ENCODE measurements around the gene ISM2.

ISM2 gene

DNA sequence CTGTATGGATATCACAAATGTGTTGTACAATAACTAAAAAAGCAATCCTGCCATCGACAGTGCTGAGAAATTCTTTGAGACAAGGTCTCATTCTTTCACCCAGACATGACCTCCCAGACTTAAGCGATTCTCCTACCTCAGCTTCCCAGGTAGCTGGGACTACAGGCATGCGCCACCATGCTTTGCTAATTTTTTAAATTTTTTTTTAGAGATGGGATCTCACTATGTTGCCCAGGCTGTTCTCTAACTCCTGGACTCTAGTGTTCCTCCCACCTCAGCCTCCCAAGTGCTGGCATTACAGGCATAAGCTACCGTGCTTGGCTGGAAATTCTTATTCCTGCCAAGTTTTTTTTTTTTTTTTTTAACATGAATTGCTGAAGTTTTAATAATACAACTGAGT, 58.8 kb downstream of the ISM2 start:
- TF ChIP-seq, protein P1, sequence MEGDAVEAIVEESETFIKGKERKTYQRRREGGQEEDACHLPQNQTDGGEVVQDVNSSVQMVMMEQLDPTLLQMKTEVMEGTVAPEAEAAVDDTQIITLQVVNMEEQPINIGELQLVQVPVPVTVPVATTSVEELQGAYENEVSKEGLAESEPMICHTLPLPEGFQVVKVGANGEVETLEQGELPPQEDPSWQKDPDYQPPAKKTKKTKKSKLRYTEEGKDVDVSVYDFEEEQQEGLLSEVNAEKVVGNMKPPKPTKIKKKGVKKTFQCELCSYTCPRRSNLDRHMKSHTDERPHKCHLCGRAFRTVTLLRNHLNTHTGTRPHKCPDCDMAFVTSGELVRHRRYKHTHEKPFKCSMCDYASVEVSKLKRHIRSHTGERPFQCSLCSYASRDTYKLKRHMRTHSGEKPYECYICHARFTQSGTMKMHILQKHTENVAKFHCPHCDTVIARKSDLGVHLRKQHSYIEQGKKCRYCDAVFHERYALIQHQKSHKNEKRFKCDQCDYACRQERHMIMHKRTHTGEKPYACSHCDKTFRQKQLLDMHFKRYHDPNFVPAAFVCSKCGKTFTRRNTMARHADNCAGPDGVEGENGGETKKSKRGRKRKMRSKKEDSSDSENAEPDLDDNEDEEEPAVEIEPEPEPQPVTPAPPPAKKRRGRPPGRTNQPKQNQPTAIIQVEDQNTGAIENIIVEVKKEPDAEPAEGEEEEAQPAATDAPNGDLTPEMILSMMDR (IDR thresholded peaks at IDR 0.05): no peak
- no peak overlapping the region for H3K27ac ChIP-seq

DNA sequence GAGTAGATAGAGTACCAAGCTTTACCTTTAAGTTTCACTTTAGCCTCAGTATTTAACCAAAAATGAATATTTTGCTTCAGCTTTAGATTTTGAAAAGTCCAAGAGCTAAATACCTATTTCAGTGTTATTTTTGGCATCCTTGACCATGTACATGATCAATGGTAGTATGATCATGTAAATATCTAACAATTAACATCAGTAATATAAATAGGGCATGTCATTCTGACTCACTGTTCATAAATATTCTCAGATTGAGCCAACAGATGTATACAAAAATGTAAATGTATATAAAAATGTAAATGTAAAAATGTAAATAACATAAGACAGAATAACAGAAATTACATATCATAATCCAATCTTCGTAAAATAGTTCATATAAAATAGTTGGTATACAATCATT, 60.0 kb downstream of the ISM2 start:
- TF ChIP-seq ZFX (IDR thresholded peaks at IDR 0.05; ENCODE audit: borderline replicate concordance): no peak
- TF ChIP-seq, protein P1 (IDR thresholded peaks at IDR 0.05): no peak
- no peak overlapping the region for H3K27ac ChIP-seq

DNA sequence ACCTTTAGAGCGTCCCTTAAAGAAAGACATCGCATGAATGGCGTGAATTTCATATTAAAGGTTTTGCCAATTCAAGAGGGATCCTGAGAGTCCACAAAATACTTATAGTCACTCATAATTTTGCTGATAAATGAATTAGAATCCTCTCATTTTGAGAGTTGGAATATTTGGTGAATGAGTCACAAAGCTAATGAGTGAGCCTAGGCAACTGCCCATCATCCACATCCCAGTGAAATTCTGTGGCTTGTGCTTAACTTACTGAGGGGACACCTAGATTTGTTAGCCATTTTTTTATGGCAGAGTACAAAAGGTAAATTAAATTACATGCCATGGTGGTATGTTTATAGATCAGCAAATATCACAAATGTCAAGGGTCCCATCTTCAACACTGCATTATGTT, 62.6 kb downstream of the ISM2 start:
- no peak overlapping the region for H3K27ac ChIP-seq
- TF ChIP-seq, protein P1 (IDR thresholded peaks at IDR 0.05): no peak
- TF ChIP-seq ZFX (IDR thresholded peaks at IDR 0.05; ENCODE audit: borderline replicate concordance): no peak

DNA sequence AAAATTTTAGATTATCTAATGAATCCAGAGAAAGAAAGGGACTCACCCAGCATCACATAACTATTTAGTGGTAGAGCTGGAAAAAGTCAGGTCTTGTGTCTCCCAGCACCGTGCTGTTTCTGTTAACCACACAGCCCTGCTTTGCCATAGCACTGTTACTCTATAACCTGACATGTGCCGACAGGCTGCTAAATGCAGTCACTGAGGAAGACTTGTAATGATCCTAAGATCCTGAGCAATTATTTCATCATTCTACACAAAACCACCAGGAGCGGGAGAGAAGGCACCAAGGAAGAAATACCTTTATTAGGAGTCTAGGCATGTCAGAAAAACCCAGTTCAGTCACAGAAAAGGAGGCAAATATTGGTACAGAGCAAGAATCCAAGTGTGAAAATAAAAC, 72.2 kb downstream of the ISM2 start:
- H3K27ac ChIP-seq: no peak overlapping the region
- TF ChIP-seq ZFX (IDR thresholded peaks at IDR 0.05; ENCODE audit: borderline replicate concordance): no peak
- TF ChIP-seq, protein P1 (IDR thresholded peaks at IDR 0.05): no peak

DNA sequence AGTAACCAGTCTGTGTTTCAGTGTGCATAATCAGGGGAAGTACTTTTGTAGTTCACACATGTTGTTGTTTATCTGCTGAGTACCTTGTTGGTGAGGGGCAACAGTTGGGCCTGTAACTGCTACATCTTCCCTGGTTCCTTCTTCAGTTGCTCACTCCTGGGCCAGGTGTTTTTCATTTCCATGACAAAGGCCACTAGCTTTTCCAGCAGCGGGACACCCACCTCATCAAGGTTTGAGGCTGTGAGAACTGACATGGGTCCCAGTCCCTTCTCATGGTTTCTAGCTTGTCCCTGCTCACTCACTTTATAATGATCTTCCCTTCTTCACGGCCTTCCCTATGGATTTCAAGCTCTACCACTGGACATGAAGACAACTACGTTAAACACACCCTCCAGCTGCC, 73.8 kb downstream of the ISM2 start:
- no peak overlapping the region for H3K27ac ChIP-seq
- TF ChIP-seq, protein P1 (IDR thresholded peaks at IDR 0.05): no peak
- TF ChIP-seq ZFX (IDR thresholded peaks at IDR 0.05; ENCODE audit: borderline replicate concordance): no peak

All from 22Rv1 (cell line).